ENCODE measurements around the gene SBNO1.

The SBNO1 gene

DNA sequence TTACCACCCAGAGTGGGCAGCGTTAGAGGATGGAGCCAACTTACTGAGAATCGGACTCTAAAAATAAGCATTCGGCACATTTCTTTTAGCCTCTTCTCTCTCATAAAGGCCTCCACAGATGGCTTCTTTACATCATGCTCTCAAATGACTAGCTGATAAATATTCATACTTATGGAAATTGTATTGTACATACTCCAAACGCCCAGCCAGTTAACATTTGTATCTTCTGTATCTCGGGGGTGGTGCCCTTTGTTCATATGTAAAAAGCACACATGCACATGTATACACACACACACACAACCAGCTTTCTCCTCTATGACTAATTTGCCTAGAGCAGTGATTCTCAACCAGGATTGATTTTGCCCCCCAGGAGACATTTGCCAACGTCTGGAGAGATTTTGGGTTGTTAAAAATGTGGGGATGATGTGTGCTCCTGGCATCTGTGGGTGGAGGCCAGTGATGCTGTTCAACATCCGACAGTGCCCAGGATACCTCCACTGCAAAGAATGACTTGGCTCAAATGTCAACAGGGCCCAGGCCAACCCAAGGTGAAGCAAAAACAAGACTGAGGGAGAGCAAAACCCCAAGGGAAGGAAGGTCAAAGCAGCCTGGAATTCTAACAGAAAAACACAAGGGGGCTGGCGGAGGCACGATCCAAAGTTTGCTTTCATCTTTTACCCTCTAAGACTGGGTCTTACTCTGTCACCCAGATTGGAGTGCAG lies 77.8 kb downstream of the SBNO1 start:
- no peaks in the 10 kb centered on the region for H3K27me3 ChIP-seq (replicated peaks; ENCODE audit: insufficient read depth, low read length)
- no peaks in the 10 kb centered on the region for H3K79me2 ChIP-seq (ENCODE audit: low read length)
- H3K27ac ChIP-seq (ENCODE audit: low read length): no peak overlapping the region
- H4K20me1 ChIP-seq (ENCODE audit: insufficient read depth, low read length): no peaks in the 10 kb centered on the region
- H3K4me2 ChIP-seq (ENCODE audit: low read depth, low read length): no peak overlapping the region
- no peaks in the 10 kb centered on the region for H3K9me2 ChIP-seq (replicated peaks; ENCODE audit: insufficient read depth, low read length)
- H3F3A ChIP-seq (ENCODE audit: insufficient read depth, low read length): no peaks in the 10 kb centered on the region
- H3K4me3 ChIP-seq (ENCODE audit: low read length): no peak overlapping the region
- H2AFZ ChIP-seq (ENCODE audit: low read length): no peak overlapping the region
- H3K36me3 ChIP-seq (replicated peaks; ENCODE audit: insufficient read depth, low read length): no peaks in the 10 kb centered on the region
- DNase-seq: no peak
- TF ChIP-seq, protein P1, sequence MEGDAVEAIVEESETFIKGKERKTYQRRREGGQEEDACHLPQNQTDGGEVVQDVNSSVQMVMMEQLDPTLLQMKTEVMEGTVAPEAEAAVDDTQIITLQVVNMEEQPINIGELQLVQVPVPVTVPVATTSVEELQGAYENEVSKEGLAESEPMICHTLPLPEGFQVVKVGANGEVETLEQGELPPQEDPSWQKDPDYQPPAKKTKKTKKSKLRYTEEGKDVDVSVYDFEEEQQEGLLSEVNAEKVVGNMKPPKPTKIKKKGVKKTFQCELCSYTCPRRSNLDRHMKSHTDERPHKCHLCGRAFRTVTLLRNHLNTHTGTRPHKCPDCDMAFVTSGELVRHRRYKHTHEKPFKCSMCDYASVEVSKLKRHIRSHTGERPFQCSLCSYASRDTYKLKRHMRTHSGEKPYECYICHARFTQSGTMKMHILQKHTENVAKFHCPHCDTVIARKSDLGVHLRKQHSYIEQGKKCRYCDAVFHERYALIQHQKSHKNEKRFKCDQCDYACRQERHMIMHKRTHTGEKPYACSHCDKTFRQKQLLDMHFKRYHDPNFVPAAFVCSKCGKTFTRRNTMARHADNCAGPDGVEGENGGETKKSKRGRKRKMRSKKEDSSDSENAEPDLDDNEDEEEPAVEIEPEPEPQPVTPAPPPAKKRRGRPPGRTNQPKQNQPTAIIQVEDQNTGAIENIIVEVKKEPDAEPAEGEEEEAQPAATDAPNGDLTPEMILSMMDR (IDR thresholded peaks at IDR 0.05; ENCODE audit: low read length): no peak
- TF ChIP-seq EZH2 (optimal IDR thresholded peaks at IDR 0.05; ENCODE audit: low read depth, low read length): no peak
- TF ChIP-seq EZH2phosphoT487 (IDR thresholded peaks at IDR 0.05; ENCODE audit: low read length): no peak
- H3K9me3 ChIP-seq (replicated peaks; ENCODE audit: insufficient read depth, low read length): no peaks in the 10 kb centered on the region
- H3K4me1 ChIP-seq (ENCODE audit: low read length): no peaks in the 10 kb centered on the region
- H3K9ac ChIP-seq (ENCODE audit: low read length): no peak overlapping the region

DNA sequence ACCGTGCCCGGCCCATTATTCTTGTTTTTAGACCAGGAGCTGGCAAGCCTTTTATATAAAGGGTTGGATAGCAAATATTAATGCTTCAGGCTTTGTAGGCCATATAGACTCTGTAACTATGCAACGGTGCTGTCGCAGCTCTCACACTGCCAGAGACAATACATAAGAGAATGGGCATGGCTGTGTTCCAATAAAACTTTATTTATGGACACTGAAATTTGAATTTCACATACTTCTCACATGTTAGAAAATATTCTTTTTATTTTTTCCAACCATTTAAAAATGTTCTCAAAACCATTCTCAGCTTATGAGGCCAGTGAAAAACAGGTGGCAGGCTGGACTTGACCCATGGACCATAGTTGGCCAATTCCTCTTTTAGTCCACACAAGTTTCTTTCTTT lies 80.0 kb downstream of the SBNO1 start:
- Histone ChIP-seq H3K9me2 (replicated peaks; ENCODE audit: insufficient read depth, low read length) (no peaks in the 10 kb centered on the region), H3K9ac (ENCODE audit: low read length) (no peak overlapping the region), H3K9me3 (replicated peaks; ENCODE audit: insufficient read depth, low read length) (no peaks in the 10 kb centered on the region), H3K4me3 (ENCODE audit: low read length) (no peak overlapping the region), H4K20me1 (ENCODE audit: insufficient read depth, low read length) (no peaks in the 10 kb centered on the region), H3F3A (ENCODE audit: insufficient read depth, low read length) (no peaks in the 10 kb centered on the region), H3K27me3 (replicated peaks; ENCODE audit: insufficient read depth, low read length) (no peaks in the 10 kb centered on the region), H3K36me3 (replicated peaks; ENCODE audit: insufficient read depth, low read length) (no peaks in the 10 kb centered on the region), H3K4me2 (ENCODE audit: low read depth, low read length) (no peak overlapping the region), H3K79me2 (ENCODE audit: low read length) (no peaks in the 10 kb centered on the region), H2AFZ (ENCODE audit: low read length) (no peak overlapping the region), H3K4me1 (ENCODE audit: low read length) (no peaks in the 10 kb centered on the region), H3K27ac (ENCODE audit: low read length) (no peak overlapping the region)
- DNase-seq: no peak
- TF ChIP-seq EZH2 (optimal IDR thresholded peaks at IDR 0.05; ENCODE audit: low read depth, low read length) (no peak), EZH2phosphoT487 (IDR thresholded peaks at IDR 0.05; ENCODE audit: low read length) (no peak)
- TF ChIP-seq, protein P1 (IDR thresholded peaks at IDR 0.05; ENCODE audit: low read length): no peak

DNA sequence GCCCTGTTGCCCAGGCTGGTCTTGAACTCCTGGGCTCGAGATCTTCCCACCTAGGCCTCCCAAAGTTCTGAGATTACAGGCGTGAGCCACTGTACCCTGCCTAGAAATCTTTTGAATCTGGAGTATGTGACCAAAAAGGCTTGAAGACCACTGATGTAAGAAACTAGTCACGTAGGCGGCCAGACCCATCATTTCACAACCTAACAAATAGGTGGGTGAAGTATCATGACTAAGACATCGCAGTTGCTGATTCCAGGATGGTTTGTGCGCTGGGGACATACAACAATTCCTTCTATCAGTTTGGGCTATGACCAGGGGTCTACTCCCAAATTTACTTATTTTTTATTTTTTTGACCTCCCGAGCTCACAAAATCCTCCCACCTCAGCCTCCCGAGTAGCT lies 81.2 kb downstream of the SBNO1 start:
- no peaks in the 10 kb centered on the region for H4K20me1 ChIP-seq (ENCODE audit: insufficient read depth, low read length)
- no peaks in the 10 kb centered on the region for H3F3A ChIP-seq (ENCODE audit: insufficient read depth, low read length)
- H3K9me2 ChIP-seq (replicated peaks; ENCODE audit: insufficient read depth, low read length): no peaks in the 10 kb centered on the region
- no peak overlapping the region for H3K4me2 ChIP-seq (ENCODE audit: low read depth, low read length)
- no peaks in the 10 kb centered on the region for H3K9me3 ChIP-seq (replicated peaks; ENCODE audit: insufficient read depth, low read length)
- no peak overlapping the region for H3K9ac ChIP-seq (ENCODE audit: low read length)
- H3K36me3 ChIP-seq (replicated peaks; ENCODE audit: insufficient read depth, low read length): no peaks in the 10 kb centered on the region
- no peaks in the 10 kb centered on the region for H3K79me2 ChIP-seq (ENCODE audit: low read length)
- H3K27ac ChIP-seq (ENCODE audit: low read length): no peak overlapping the region
- no peaks in the 10 kb centered on the region for H3K27me3 ChIP-seq (replicated peaks; ENCODE audit: insufficient read depth, low read length)
- H2AFZ ChIP-seq (ENCODE audit: low read length): no peak overlapping the region
- H3K4me3 ChIP-seq (ENCODE audit: low read length): no peak overlapping the region
- TF ChIP-seq, protein P1 (IDR thresholded peaks at IDR 0.05; ENCODE audit: low read length): no peak
- TF ChIP-seq EZH2phosphoT487 (IDR thresholded peaks at IDR 0.05; ENCODE audit: low read length): no peak
- no peak for TF ChIP-seq EZH2 (optimal IDR thresholded peaks at IDR 0.05; ENCODE audit: low read depth, low read length)
- DNase-seq: no peak
- H3K4me1 ChIP-seq (ENCODE audit: low read length): no peaks in the 10 kb centered on the region
